ENCODE results near the gene KRT81.

DNA sequence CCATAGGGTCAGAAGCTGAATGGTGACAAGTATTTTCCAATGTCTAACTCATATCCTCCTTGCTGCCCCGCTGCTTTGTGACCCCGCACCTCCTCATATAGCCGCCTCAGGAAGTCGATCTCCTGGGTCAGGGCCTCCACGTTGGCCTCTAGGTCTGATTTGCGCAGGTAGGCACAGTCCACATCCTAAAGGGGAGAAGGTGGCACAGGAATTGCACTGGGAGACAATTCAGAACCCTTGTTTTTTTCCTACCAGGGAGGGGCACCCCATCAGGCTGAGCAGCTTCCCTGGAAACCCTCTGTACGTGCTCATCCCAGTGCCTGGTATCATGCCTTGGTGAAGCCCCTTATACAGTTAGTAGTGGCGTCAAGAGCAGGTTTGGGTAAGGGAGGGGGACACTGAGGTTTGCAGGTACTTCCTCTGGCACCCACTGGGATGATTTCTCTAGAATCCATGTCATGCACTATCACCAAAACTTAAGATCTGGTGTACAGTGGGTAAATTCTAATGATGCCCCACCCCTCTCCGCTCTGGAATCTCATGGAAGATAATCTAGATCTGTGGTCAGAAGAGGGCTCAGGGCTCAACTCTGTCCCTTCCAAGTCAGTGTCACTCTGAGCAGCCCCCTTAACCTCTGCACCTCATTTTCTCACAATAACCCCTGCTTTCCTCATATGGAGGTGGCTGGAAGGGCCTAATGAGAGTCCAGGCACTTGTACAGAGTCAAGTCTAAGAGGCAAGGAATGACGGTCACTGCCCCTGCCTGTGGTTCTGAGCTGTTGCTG is 37.0 kb downstream of the KRT81 start:
- TF ChIP-seq POLR2A (IDR thresholded peaks at IDR 0.05), result no peak
- TF ChIP-seq, protein P1, sequence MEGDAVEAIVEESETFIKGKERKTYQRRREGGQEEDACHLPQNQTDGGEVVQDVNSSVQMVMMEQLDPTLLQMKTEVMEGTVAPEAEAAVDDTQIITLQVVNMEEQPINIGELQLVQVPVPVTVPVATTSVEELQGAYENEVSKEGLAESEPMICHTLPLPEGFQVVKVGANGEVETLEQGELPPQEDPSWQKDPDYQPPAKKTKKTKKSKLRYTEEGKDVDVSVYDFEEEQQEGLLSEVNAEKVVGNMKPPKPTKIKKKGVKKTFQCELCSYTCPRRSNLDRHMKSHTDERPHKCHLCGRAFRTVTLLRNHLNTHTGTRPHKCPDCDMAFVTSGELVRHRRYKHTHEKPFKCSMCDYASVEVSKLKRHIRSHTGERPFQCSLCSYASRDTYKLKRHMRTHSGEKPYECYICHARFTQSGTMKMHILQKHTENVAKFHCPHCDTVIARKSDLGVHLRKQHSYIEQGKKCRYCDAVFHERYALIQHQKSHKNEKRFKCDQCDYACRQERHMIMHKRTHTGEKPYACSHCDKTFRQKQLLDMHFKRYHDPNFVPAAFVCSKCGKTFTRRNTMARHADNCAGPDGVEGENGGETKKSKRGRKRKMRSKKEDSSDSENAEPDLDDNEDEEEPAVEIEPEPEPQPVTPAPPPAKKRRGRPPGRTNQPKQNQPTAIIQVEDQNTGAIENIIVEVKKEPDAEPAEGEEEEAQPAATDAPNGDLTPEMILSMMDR (IDR thresholded peaks at IDR 0.05), result no peak
